ENCODE data around the gene SMYD1. TPM values are rescaled to one million over a fixed set of nuclear protein-coding genes. Genes with fewer than 3 reads are reported as not detected.
"Not testable (repeated sequence)": the region's sequence is repeated elsewhere in the genome, so short reads cannot be mapped to it uniquely, and the experiment has no call there.

SMYD1 gene
- 10 to 100 TPM in 3 of 4 donors, 1 to 10 TPM in 1; 4.2 to 26.1 (median 14.9) TPM for total RNA-seq

GRCh38 chr2:88067598-88067997 is at the start of gene SMYD1:
Gene SMYD1 (plus strand): TSS chr2:88067825. CDS start chr2:88067865, 40 bp downstream.
- 62% methylated on average over 8 of the region's 8 CpGs for WGBS
- peak within 1 kb of the TSS; percentile 7 to 41 (median 38) for H3K4me3 ChIP-seq
- DNase-seq (ENCODE audit: extremely low spot score) = peak; percentile 39
- H3K36me3 ChIP-seq = no peaks in the 10 kb centered on the region
- H3K27me3 ChIP-seq = peaks cover 0 to 8% (median 0%) of the 10 kb centered on the region in 4 donors
- TF ChIP-seq POLR2A (IDR thresholded peaks at IDR 0.05; ENCODE audit: low read depth) (no peak), EP300 (IDR thresholded peaks at IDR 0.05) (no peak), POLR2AphosphoS5 (IDR thresholded peaks at IDR 0.05) (peak; percentile 24 to 51), CTCF (IDR thresholded peaks at IDR 0.05) (no peak)
- H3K9me3 ChIP-seq = no peaks in the 10 kb centered on the region
- H3K27ac ChIP-seq (replicated peaks in 1 of 4) = peak within 1 kb of the TSS in 3 of 4 donors; percentile 31 to 72 (median 39)
- intact Hi-C loops (cut with DNase I) = no loop called here
- peaks cover 0 to 4% (median 0%) of the 10 kb centered on the region in 4 donors for H3K4me1 ChIP-seq

GRCh38 chr2:88018077-88018805 is 49.4 kb upstream of the SMYD1 start:
- DNase-seq (ENCODE audit: extremely low spot score); H3K27me3 ChIP-seq; H3K9me3 ChIP-seq; H3K27ac ChIP-seq (replicated peaks in 1 of 4); H3K4me3 ChIP-seq; intact Hi-C loops (cut with DNase I); H3K36me3 ChIP-seq: not testable (repeated sequence)
- 89% methylated on average over 11 of the region's 11 CpGs for WGBS
- peaks cover 0 to 14% (median 13%) of the 10 kb centered on the region in 4 donors for H3K4me1 ChIP-seq

GRCh38 chr2:88018909-88019308 is 48.7 kb upstream of the SMYD1 start:
- H3K36me3 ChIP-seq = no peaks in the 10 kb centered on the region
- H3K27ac ChIP-seq (replicated peaks in 1 of 4) = no peak overlapping the region
- TF ChIP-seq POLR2AphosphoS5 (IDR thresholded peaks at IDR 0.05) = no peak
- TF ChIP-seq POLR2A (IDR thresholded peaks at IDR 0.05; ENCODE audit: low read depth) = no peak
- 100% methylated on average over 1 of the region's 6 CpGs for WGBS
- intact Hi-C loops (cut with DNase I) = no loop called here
- no peak for DNase-seq (ENCODE audit: extremely low spot score)
- no peaks in the 10 kb centered on the region for H3K9me3 ChIP-seq
- peaks cover 0 to 14% (median 13%) of the 10 kb centered on the region in 4 donors for H3K4me1 ChIP-seq
- no peak overlapping the region for H3K4me3 ChIP-seq
- no peaks in the 10 kb centered on the region for H3K27me3 ChIP-seq

GRCh38 chr2:88019985-88020384 is 47.6 kb upstream of the SMYD1 start:
- TF ChIP-seq CTCF (IDR thresholded peaks at IDR 0.05) = no peak
- no peak for TF ChIP-seq POLR2AphosphoS5 (IDR thresholded peaks at IDR 0.05)
- TF ChIP-seq EP300 (IDR thresholded peaks at IDR 0.05) = no peak
- no peak for TF ChIP-seq POLR2A (IDR thresholded peaks at IDR 0.05; ENCODE audit: low read depth)
- intact Hi-C loops (cut with DNase I) = no loop called here
- Histone ChIP-seq H3K27ac (replicated peaks in 1 of 4) (no peak overlapping the region), H3K4me1 (peaks cover 0 to 14% (median 13%) of the 10 kb centered on the region in 4 donors), H3K4me3 (no peak overlapping the region), H3K27me3 (no peaks in the 10 kb centered on the region), H3K9me3 (no peaks in the 10 kb centered on the region), H3K36me3 (no peaks in the 10 kb centered on the region)
- no peak for DNase-seq (ENCODE audit: extremely low spot score)
- 67% methylated on average over 3 of the region's 3 CpGs for WGBS

- Histone ChIP-seq H3K27me3 (no peaks in the 10 kb centered on the region), H3K27ac (replicated peaks in 1 of 4) (no peak overlapping the region), H3K4me3 (no peak overlapping the region), H3K4me1 (peaks cover 0 to under 1% (median under 1%) of the 10 kb centered on the region in 4 donors), H3K36me3 (peaks cover 3 to 12% (median 5%) of the 10 kb centered on the region in 4 donors), H3K9me3 (no peaks in the 10 kb centered on the region)
- WGBS = 83% methylated on average over 5 of the region's 5 CpGs
- intact Hi-C loops (cut with DNase I) = no loop called here
- no peak for DNase-seq (ENCODE audit: extremely low spot score)
- TF ChIP-seq EP300 (IDR thresholded peaks at IDR 0.05) (no peak), CTCF (IDR thresholded peaks at IDR 0.05) (no peak), POLR2A (IDR thresholded peaks at IDR 0.05; ENCODE audit: low read depth) (no peak), POLR2AphosphoS5 (IDR thresholded peaks at IDR 0.05) (no peak)
Observed at GRCh38 chr2:88022669-88022921, 45.0 kb upstream of the SMYD1 start.

GRCh38 chr2:88024509-88024908 is 43.1 kb upstream of the SMYD1 start:
- Histone ChIP-seq H3K36me3 (peaks cover 16 to 31% (median 19%) of the 10 kb centered on the region in 4 donors), H3K4me3 (no peak overlapping the region), H3K27me3 (no peaks in the 10 kb centered on the region), H3K4me1 (no peaks in the 10 kb centered on the region), H3K27ac (replicated peaks in 1 of 4) (no peak overlapping the region), H3K9me3 (no peaks in the 10 kb centered on the region)
- intact Hi-C loops (cut with DNase I) = no loop called here
- 77% methylated on average over 6 of the region's 6 CpGs for WGBS
- no peak for DNase-seq (ENCODE audit: extremely low spot score)
- no peak for TF ChIP-seq EP300 (IDR thresholded peaks at IDR 0.05)

All from esophagus muscularis mucosa (tissue), 4 donors.